ENCODE results near the gene PEPD.

Gene PEPD

DNA sequence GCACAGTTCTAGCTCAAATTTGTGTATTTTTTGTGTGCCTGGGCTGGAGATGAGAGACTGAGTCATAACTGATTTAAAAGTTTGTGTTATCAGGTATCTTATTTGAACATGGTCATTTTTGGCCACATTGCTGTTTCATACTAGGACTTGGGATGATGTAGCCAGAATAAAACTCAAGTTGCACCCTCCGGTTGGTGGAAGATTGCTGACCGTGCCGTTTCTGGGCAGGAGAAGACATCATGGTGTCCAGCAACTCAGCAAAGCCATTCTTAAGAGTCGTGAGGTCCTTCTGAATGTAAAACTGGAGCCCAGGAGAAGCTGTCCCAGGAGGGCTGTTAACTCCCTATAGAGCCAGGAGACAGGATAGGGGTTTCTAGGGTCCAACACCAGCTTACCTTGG lies 140.5 kb downstream of the PEPD start:
- TF ChIP-seq GATA2 (IDR thresholded peaks at IDR 0.05; ENCODE audit: low read depth, low read length) = no peak
- no peak for TF ChIP-seq GATA3 (IDR thresholded peaks at IDR 0.05; ENCODE audit: low read depth, low read length)

DNA sequence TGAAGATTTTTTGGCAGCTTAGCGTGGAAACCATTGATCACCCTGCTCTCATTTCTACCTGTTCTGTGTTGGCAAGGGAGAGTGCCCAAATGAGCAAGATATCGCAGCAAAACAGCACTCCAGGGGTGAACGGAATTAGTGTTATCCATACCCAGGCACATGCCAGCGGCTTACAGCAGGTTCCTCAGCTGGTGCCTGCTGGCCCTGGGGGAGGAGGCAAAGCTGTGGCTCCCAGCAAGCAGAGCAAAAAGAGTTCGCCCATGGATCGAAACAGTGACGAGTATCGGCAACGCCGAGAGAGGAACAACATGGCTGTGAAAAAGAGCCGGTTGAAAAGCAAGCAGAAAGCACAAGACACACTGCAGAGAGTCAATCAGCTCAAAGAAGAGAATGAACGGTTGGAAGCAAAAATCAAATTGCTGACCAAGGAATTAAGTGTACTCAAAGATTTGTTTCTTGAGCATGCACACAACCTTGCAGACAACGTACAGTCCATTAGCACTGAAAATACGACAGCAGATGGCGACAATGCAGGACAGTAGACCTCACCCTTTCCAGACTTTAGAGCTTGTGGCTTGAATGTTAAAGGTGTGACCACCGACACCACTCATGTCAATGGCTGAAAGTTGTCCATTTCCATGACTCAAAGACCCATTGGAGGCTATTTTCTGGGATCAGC lies 142.3 kb downstream of the PEPD start:
- no peak for TF ChIP-seq GATA2 (IDR thresholded peaks at IDR 0.05; ENCODE audit: low read depth, low read length)
- no peak for TF ChIP-seq GATA3 (IDR thresholded peaks at IDR 0.05; ENCODE audit: low read depth, low read length)

DNA sequence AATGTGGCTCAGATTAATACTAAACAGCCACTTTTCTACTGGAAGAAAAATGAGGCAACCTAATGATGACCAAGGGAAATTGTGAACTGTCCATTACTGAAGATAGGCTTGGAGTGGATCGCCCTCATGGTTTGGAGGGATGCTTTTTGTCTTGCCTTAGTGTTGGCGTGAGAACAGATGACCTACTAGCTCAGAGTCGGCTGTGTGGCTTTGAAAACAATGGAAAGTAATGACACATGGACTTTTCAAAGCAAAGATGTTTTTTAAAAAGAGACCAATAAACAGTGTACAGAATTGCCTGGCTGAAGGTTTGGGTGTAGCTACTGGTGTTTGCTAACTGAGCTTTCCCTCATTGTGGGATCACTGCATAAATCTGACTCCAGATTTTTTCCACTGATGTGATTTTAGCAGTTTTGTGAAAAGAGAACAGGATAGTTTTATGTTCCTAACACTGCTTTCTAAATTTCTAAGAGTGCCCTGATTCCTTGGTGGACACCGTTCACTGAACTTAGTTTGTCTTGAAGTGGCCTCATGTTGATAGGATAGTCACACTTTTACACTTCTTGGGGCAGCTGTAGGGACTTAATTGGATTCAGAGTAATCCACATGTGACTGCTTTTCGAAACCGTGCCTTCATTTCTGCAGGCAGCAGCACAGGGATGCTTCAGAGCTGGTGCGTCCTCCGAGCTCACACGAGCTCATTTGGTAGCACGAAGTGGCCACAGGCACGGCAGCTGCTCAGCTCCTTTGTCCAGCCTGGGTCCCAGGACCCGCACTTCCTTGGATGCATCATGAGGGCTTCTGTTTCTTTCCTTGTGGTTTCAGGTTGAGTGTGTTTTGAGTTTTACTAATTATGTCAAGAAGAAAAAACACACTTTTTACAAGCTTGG lies 143.8 kb downstream of the PEPD start:
- TF ChIP-seq GATA3 (IDR thresholded peaks at IDR 0.05; ENCODE audit: low read depth, low read length) (no peak), GATA2 (IDR thresholded peaks at IDR 0.05; ENCODE audit: low read depth, low read length) (no peak)

DNA sequence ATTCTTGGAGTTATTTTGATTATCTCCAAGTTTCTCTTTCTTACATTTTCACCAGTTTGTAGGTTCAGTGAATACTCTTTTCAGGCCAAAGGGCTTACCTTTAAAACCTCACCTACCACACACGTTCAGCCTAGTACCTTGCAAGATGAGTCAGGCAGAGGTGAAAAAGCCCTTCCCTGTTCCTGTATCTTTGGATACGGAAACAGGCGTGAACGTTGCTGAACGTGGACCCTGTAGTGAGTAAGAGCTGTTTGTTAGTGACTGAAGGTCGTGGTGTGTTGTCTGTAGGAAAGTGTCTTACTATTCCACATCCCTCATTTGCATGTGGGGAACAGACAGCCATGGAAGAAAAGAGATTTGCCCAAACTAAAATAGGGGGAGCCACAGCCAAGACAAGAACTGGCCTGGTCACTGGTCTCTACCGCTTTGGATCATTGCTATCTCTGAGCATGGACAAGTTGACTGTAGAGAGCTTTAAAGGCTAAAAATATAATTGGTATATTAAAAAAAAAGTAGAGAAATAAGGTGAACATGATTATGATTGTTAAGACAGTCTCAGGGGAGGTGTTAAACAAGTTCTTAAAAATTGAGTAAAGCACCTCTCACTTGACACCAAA lies 144.5 kb downstream of the PEPD start:
- no peak for TF ChIP-seq GATA3 (IDR thresholded peaks at IDR 0.05; ENCODE audit: low read depth, low read length)
- TF ChIP-seq GATA2 (IDR thresholded peaks at IDR 0.05; ENCODE audit: low read depth, low read length) = no peak

DNA sequence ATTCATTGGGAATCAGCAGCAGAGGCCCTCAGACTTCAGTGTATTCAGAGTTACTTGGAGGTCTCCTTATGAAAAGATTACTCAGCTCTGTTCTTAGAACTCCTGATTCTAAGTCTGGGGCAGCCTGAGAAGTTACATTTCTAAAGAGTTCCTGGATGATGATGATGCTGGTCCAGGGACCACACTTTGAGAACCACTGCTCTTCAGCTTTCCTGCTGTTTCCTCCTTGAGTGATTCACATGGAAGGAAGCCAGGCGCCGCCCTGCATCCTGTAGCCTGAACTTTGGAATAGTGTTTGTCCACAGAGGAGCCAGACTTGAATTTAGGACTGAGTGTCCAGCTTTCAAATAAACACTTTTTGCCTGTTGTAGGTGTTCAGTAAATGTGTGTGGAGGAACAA lies 145.2 kb downstream of the PEPD start:
- TF ChIP-seq GATA3 (IDR thresholded peaks at IDR 0.05; ENCODE audit: low read depth, low read length) (no peak), GATA2 (IDR thresholded peaks at IDR 0.05; ENCODE audit: low read depth, low read length) (no peak)

DNA sequence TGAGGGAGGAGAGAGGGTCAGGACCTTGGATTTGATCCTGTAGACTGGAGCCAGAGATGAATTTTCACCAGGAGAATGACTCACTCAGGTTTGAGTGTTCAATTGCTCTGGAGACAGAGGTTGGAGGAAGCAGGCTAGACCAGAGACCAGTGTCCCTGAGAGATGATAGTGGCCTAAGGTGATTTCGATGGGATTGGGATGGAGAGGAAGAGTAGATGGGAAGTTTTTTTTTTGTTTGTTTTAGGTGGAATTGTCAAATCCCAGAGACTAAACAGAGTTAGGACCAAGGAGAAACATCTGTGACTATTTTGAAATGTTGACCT lies 145.8 kb downstream of the PEPD start:
- TF ChIP-seq GATA2 (IDR thresholded peaks at IDR 0.05; ENCODE audit: low read depth, low read length) (no peak), GATA3 (IDR thresholded peaks at IDR 0.05; ENCODE audit: low read depth, low read length) (no peak)

DNA sequence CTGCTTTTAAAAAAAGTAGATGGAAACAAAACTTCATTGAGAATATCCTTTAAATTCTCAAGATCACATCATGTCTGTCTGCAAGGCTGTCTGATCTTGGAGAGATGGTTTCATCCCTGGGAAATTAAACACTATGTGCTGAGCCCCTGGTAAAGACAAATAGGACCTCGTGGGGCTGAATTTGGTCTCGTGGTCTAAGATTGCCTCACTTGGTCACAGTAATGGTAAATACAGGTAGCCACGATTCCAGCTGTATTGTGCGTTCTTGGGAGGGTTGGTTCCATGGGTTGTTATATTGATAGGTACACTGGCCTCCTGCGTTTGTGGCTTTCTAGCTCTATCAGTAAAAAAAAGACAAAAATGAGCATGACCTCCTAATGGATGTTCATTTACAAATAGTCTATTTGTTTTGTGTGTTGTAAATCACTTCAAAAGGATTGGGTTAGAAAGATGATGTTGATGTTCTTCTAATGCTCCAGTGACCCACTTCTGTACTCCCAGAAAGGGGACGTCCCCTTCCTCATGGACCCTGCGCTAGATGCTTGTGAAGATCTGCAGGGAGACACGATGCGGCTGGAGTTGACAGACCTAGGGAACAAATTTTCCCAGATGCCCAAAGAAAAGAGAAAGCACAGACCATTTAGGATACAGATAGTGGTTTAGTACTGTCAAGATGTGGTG lies 146.3 kb downstream of the PEPD start:
- no peak for TF ChIP-seq GATA3 (IDR thresholded peaks at IDR 0.05; ENCODE audit: low read depth, low read length)
- TF ChIP-seq GATA2 (IDR thresholded peaks at IDR 0.05; ENCODE audit: low read depth, low read length) = no peak

DNA sequence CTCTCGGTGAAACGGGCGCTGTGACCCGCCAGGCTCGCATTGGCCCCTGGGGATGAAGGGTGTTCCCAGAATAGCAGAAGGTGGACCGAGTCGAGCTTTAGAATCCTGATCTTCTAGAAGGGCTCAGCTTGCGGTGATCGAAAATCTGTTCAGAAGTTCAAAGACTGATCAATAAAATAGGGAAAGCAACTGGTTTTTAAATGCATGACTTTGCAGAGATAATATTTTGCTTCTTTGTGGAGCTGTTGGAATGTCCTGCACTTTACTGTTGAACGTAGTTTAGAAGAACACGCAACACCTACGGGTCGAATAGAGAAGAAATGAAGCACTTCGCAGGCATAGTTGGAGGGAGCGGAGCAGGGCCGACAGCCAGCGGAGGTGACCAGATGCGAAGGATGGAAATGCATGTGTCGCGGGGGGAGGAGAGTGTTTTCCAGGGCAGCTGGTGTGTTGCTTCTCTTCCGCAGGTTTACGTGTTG lies 147.3 kb downstream of the PEPD start:
- TF ChIP-seq GATA2 (IDR thresholded peaks at IDR 0.05; ENCODE audit: low read depth, low read length) (no peak), GATA3 (IDR thresholded peaks at IDR 0.05; ENCODE audit: low read depth, low read length) (no peak)

DNA sequence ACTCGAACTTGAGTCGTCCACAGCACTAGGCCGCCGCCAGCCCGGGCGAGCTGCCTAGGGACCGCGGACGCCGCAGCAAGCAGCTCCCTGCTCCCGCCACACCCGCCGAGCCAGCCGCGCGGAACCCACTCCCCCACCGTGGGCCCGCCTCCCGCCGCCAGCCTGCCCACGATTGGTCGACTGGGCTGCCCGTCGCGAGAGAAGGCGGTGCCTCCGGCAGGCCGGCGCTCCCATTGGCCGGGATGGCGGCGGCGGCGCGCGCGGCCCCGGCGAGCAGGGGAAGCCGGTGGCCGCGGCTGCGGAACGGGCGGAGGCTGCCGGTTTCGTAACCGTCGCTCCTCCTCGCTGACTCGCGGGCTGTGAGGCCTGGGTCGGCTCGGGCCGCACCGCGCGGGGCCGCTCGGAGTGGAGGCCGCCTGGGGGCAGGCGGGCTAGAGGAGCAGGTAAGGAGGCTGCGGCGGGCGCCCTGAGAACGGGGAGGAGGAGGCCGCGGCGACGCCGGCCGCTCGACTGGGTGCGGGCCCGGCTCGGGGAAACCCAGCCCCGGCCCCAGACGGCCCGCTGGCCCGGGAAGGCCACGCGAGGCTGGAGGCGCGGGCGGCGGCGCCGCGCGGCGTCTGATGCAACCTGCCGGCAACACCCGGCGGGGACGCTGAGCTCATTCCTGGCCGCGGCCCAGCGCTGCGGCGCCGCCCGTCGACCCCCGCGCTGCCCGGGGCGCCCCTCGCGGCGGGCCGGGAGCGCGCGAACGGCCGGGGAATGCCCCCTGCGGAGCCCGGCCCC lies 147.9 kb downstream of the PEPD start, which contains the start of gene CEBPG:
CEBPG (plus strand) TSS at position 257 of the 783 bp plus-strand sequence. CDS start 5,531 bp downstream, outside the sequence.
- TF ChIP-seq GATA3 (IDR thresholded peaks at IDR 0.05; ENCODE audit: low read depth, low read length) (no peak), GATA2 (IDR thresholded peaks at IDR 0.05; ENCODE audit: low read depth, low read length) (no peak)

DNA sequence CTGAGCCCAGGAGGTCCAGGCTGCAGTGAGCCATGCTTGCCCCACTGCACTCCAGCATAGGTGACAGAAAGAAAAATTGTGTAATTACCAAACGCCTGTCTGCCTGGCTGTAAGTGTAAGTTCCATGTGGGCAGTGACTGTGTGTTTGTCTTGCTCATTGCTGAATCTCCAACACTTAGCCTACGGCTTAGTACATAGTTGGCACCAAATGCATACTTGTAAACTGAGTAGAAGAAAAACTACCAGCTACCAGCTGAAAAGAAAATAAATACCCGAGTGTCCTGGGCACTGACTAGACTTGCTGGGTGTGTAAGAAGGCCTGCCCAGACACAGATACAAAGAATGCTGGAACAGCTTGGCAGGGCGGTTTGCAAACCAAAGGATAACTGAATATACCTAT lies 150.8 kb downstream of the PEPD start:
- TF ChIP-seq GATA3 (IDR thresholded peaks at IDR 0.05; ENCODE audit: low read depth, low read length) (no peak), GATA2 (IDR thresholded peaks at IDR 0.05; ENCODE audit: low read depth, low read length) (no peak)

DNA sequence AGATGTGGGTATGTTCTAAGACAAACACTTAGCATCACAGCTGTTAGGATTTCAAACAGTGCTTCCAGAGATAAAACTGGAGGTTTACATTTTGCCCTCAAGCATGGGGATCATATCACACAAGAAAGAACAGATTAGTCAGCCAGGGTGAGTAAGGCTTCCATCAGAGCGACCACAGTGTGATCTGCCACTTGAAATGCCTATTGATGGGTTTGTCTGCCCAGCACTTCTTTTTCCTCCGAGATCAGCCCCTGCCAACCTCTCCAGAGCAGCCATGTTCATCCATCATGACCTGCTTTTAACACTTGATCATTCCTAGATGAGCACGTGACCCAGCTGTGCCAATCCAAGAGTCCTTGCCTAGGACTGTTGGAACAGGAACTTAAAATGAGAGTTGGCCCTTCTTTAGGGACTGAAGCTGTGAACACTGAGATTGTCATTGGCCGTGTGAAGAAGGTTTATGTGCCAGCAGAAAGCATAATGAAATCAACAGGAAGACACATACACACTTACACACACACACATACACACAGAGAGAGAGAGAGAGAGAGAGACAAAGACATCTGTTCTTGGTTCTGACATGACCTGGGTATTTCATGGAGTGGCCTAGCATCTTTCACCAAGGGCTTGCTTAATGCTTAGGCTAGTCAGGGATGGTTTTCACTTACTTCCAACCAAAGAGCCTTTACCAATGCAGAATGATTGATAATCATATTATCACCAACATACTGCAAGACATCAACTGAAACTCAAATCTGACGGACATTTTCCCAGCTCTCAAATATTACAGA lies 153.3 kb downstream of the PEPD start:
- TF ChIP-seq GATA3 (IDR thresholded peaks at IDR 0.05; ENCODE audit: low read depth, low read length) (no peak), GATA2 (IDR thresholded peaks at IDR 0.05; ENCODE audit: low read depth, low read length) (no peak)

DNA sequence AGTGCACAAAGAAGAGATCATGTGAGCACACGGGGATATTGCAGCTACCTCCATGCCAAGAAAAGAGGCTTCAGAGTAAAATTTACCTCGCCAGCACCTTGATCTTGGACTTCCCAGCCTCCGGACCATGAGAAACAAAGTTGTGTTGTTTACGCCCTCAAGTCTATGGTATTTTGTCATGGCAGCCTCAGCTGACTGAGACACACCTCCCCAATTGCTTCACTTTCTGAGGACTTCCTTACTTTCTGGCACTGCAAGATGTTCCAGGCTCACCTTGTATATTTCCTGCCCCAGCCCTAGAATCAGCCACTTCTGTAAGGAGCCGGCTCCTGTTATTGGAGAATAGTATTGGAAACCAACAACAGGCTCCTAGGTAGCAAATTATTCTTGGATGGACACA lies 154.7 kb downstream of the PEPD start:
- TF ChIP-seq GATA3 (IDR thresholded peaks at IDR 0.05; ENCODE audit: low read depth, low read length) (no peak), GATA2 (IDR thresholded peaks at IDR 0.05; ENCODE audit: low read depth, low read length) (no peak)

Measured in SH-SY5Y (cell line).